SJSA1 (cell line): ENCODE results near the gene SURF4. TPM values are rescaled to one million over a fixed set of nuclear protein-coding genes. Genes with fewer than 3 reads are reported as not detected.

Source experiments
- DNase-seq, 2 experiments: peaks; one replicate each; pipeline ENCODE4 v3.0.0-alpha.2; 2015 to 2020; ENCODE audit warnings: low spot score in 2 of 2, low read depth in 1 of 2
- H3K27ac ChIP-seq: fragments of 250-450 bp; sonication (Bioruptor Pico); 2 replicates; pipeline ENCODE4 v1.5.1; 2020; ENCODE audit warnings: mild to moderate bottlenecking, moderate library complexity
- H3K27me3 ChIP-seq: fragments of 250-450 bp; sonication (Bioruptor Pico); replicated peaks from 2 replicates; pipeline ENCODE4 v1.5.1; 2020; ENCODE audit warnings: mild to moderate bottlenecking, moderate library complexity
- H3K36me3 ChIP-seq: fragments of 250-450 bp; sonication (Bioruptor Pico); 2 replicates; pipeline ENCODE4 v1.5.1; 2020; ENCODE audit warnings: mild to moderate bottlenecking
- H3K4me1 ChIP-seq: fragments of 250-450 bp; sonication (Bioruptor Pico); replicated peaks from 2 replicates; pipeline ENCODE4 v1.6.1; 2021; ENCODE audit warnings: mild to moderate bottlenecking
- H3K4me3 ChIP-seq: fragments of 250-450 bp; sonication (Bioruptor Pico); 2 replicates; pipeline ENCODE4 v1.5.1; 2020; ENCODE audit warnings: mild to moderate bottlenecking
- H3K9me3 ChIP-seq: fragments of 250-450 bp; sonication (Bioruptor Pico); replicated peaks from 2 replicates; pipeline ENCODE4 v1.5.1; 2020; ENCODE audit warnings: mild to moderate bottlenecking
- total RNA-seq: library from RNA; depleted of rRNA; stranded (reverse); fragments of >200 nt; shearing (Covaris generic); gene quantifications from 2 replicates; pipeline ENCODE4 v1.2.3, GENCODE V29; 2014

The SURF4 gene
- total RNA-seq, 1 experiment from 2014 or later: 393 TPM

- H3K4me1 ChIP-seq: peaks cover 8% of the 10 kb centered on the region
- 0 out of 2 replicates have a peak, but pooled peaks cover 3% of the 10 kb centered on the region for H3K9me3 ChIP-seq
- no peak for DNase-seq
- H3K4me3 ChIP-seq: peak overlapping the region; percentile 99
- no peaks in the 10 kb centered on the region for H3K27me3 ChIP-seq
- H3K36me3 ChIP-seq: peaks cover 50% of the 10 kb centered on the region
- peak overlapping the region; percentile 94 for H3K27ac ChIP-seq
Observed at GRCh38 chr9:133375116-133375723, 640 bp downstream of the SURF4 start.

DNA sequence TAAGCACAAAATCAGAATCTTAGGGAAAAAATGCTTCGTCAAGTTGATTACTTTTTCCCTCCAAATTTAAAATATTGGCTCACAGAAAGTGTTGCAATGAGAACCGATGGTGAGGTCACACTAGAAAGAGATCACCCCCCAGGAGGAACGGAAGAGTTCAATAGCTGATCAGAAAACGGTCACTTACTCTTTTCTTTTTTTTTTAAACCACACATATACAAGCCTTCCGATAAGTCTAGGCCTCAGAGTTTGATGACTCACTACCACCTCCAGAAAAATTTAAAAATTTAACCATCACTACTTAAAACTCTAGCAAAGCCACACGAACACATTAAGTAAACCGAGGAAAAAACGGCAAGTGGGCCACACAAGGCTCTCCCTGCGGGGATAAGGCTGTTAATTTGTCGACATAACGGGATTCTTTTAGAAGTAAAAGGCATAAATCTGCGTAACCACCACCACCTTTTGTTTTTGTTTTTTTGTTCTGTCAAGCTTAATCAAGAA is 1.2 kb downstream of the SURF4 start:
- peaks cover 55% of the 10 kb centered on the region for H3K36me3 ChIP-seq
- peak overlapping the region; percentile 99 for H3K4me3 ChIP-seq
- H3K27ac ChIP-seq: peak overlapping the region; percentile 94
- 0 out of 2 replicates have a peak, but pooled peaks cover 3% of the 10 kb centered on the region for H3K9me3 ChIP-seq
- H3K4me1 ChIP-seq: peaks cover 8% of the 10 kb centered on the region
- peak in 1 of 2 experiments; percentile 50 for DNase-seq
- H3K27me3 ChIP-seq: no peaks in the 10 kb centered on the region

- H3K27ac ChIP-seq: no peak overlapping the region
- no peaks in the 10 kb centered on the region for H3K27me3 ChIP-seq
- H3K4me1 ChIP-seq: peaks cover 8% of the 10 kb centered on the region
- H3K4me3 ChIP-seq: no peak overlapping the region
- 0 out of 2 replicates have a peak, but pooled peaks cover 3% of the 10 kb centered on the region for H3K9me3 ChIP-seq
- H3K36me3 ChIP-seq: peaks cover 80% of the 10 kb centered on the region
- no peak for DNase-seq
Observed at GRCh38 chr9:133372144-133372543, 3.7 kb downstream of the SURF4 start.

DNA sequence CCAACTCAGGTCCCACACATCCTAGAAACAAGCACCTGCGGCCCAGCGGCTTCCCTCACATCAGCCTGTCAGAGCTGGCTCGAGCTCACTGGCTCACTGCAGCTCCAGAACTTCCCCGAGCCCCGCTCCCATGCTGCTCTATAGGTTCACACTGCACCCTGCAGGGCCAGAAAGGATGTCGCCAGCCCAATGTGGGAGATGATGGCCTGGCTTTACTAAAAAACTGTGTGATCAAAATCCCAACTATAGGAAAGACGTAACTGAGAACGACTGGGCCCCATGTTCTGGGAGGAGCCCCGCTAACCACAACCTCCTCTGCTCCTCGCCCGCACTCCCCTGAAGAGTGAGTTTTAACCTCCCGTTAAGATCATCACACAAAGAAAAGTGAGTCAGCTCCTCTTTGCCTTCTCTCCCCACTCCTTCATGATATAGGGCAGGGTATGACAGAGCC is 4.6 kb downstream of the SURF4 start:
- no peak overlapping the region for H3K27ac ChIP-seq
- H3K4me1 ChIP-seq: peaks cover 4% of the 10 kb centered on the region; the same call in 1 of the 2 replicates
- H3K4me3 ChIP-seq: no peak overlapping the region
- no peak for DNase-seq
- H3K9me3 ChIP-seq: 0 out of 2 replicates have a peak, but pooled peaks cover 3% of the 10 kb centered on the region
- peaks cover 89% of the 10 kb centered on the region for H3K36me3 ChIP-seq
- H3K27me3 ChIP-seq: no peaks in the 10 kb centered on the region

- Histone ChIP-seq H3K9me3 (0 out of 2 replicates have a peak, but pooled peaks cover 2% of the 10 kb centered on the region), H3K27ac (no peak overlapping the region), H3K27me3 (no peaks in the 10 kb centered on the region), H3K4me1 (peaks cover 4% of the 10 kb centered on the region; the same call in 1 of the 2 replicates), H3K4me3 (no peak overlapping the region), H3K36me3 (peaks cover 93% of the 10 kb centered on the region)
- no peak for DNase-seq
Observed at GRCh38 chr9:133370685-133371084, 5.2 kb downstream of the SURF4 start.

GRCh38 chr9:133369933-133370332 is 5.9 kb downstream of the SURF4 start:
- H3K27ac ChIP-seq: no peak overlapping the region
- peaks cover 4% of the 10 kb centered on the region; the same call in 1 of the 2 replicates for H3K4me1 ChIP-seq
- no peak for DNase-seq
- H3K9me3 ChIP-seq: no peaks in the 10 kb centered on the region
- no peaks in the 10 kb centered on the region for H3K27me3 ChIP-seq
- peaks cover 93% of the 10 kb centered on the region for H3K36me3 ChIP-seq
- no peak overlapping the region for H3K4me3 ChIP-seq

DNA sequence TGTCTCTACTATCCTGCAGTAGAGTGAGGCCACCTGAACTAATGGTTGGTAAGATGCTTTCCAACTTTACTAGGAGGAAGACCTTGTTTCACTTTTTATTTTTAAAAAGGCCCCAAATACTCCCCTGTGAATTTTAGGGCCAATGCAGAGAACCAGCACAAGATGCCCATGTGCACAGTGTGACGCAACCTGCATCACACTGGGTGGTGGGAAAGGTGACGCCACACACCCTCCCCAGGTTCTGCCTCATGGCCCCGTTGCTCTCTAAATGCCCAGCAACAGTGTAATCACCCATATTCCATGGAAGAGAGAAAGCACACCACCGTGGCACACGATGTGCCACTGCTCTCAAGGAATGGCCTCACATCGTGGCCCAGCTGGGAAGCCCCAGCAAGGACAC is 6.4 kb downstream of the SURF4 start:
- Histone ChIP-seq H3K9me3 (no peaks in the 10 kb centered on the region), H3K27me3 (no peaks in the 10 kb centered on the region), H3K4me3 (no peak overlapping the region), H3K27ac (no peak overlapping the region), H3K4me1 (peaks cover 4% of the 10 kb centered on the region; the same call in 1 of the 2 replicates), H3K36me3 (peaks cover 94% of the 10 kb centered on the region)
- no peak for DNase-seq

DNA sequence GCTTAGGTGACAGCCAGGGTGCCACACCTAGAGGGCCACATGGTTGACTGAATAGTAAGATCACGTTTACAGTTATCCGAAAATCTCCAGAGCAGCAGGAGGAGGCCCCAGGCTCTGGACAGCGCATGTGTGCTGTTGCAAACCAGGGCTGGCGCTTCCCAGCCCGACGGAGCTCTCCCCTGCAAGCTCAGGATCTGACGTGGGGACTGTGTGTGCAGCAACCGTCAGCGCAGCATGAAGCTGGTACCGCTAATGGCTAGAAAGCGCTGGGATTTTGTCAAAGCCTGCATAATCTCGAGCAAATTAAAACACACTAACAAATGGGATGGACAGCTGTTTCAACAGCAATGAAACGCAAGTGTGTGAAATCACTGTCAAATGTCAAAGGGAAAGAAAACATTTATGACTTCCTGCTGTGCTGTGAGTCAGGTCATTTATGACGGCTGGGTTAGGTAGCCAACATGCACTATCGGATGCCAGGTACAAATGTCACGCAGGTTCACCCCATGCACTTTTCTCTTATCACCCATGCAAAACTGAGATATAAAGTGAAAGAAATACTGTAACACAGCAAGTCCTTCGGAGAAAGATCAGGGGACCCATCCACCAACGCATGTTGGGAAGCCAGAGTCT is 7.5 kb downstream of the SURF4 start:
- Histone ChIP-seq H3K36me3 (peaks cover 97% of the 10 kb centered on the region), H3K4me3 (no peak overlapping the region), H3K9me3 (no peaks in the 10 kb centered on the region), H3K4me1 (no peaks in the 10 kb centered on the region), H3K27me3 (no peaks in the 10 kb centered on the region), H3K27ac (no peak overlapping the region)
- DNase-seq: no peak

DNA sequence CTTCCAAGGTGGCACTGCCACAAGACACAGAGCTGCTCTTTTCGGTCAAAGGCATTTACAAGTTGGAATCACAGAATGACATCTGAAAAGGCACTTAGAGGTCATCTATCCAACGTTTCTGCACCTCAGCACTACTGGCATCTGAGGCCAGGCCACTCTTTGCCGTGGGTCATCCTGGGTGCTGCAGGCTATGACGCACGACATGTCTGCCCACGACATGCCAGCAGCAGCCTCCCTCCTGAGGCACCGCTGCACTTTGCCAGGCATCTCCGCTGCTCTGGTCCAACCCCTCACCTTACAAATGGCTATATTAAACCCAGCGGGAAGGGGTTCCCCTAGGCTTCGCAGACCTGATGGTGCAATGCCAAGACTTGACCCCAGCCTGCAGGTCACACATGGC is 8.1 kb downstream of the SURF4 start:
- H3K4me3 ChIP-seq: no peak overlapping the region
- no peaks in the 10 kb centered on the region for H3K9me3 ChIP-seq
- H3K27me3 ChIP-seq: no peaks in the 10 kb centered on the region
- no peak overlapping the region for H3K27ac ChIP-seq
- no peak for DNase-seq
- H3K36me3 ChIP-seq: peaks cover 97% of the 10 kb centered on the region
- no peaks in the 10 kb centered on the region for H3K4me1 ChIP-seq

GRCh38 chr9:133367221-133367620 is 8.6 kb downstream of the SURF4 start:
- Histone ChIP-seq H3K27me3 (no peaks in the 10 kb centered on the region), H3K36me3 (peaks cover 97% of the 10 kb centered on the region)

DNA sequence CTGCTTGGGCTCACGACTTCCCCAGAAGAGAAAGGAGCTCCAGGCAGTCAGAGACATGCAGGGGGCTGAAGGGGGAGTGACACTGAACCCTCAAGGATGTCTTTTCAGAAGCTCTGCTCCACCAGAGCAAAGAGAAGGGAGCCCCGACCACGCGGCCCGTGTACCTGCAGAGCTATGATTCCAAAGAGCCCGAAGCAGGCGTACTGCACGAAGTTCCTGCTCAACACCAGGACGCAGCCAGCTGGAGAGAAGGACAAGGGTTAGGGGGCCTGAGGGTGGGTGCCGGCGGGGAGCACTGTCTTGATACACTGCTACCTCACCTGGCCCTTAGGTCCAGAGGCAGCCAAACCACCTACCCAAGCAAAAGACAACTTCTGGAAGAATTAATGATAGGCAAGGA is 9.4 kb downstream of the SURF4 start:
- no peak overlapping the region for H3K4me3 ChIP-seq
- peaks cover 97% of the 10 kb centered on the region for H3K36me3 ChIP-seq
- DNase-seq: no peak
- no peaks in the 10 kb centered on the region for H3K4me1 ChIP-seq
- no peaks in the 10 kb centered on the region for H3K27me3 ChIP-seq
- no peak overlapping the region for H3K27ac ChIP-seq
- H3K9me3 ChIP-seq: no peaks in the 10 kb centered on the region

More at GRCh38 chr9:133367221-133367620, 8.6 kb downstream of the SURF4 start:
- no peak for DNase-seq
- no peaks in the 10 kb centered on the region for H3K4me1 ChIP-seq
- H3K4me3 ChIP-seq: no peak overlapping the region
- no peaks in the 10 kb centered on the region for H3K9me3 ChIP-seq
- no peak overlapping the region for H3K27ac ChIP-seq

GRCh38 chr9:133362359-133363044 is 13.4 kb downstream of the SURF4 start:
- no peak overlapping the region for H3K4me3 ChIP-seq
- H3K36me3 ChIP-seq: peaks cover 92% of the 10 kb centered on the region
- DNase-seq: no peak
- no peaks in the 10 kb centered on the region for H3K4me1 ChIP-seq
- no peaks in the 10 kb centered on the region for H3K27me3 ChIP-seq
- no peak overlapping the region for H3K27ac ChIP-seq
- no peaks in the 10 kb centered on the region for H3K9me3 ChIP-seq

DNA sequence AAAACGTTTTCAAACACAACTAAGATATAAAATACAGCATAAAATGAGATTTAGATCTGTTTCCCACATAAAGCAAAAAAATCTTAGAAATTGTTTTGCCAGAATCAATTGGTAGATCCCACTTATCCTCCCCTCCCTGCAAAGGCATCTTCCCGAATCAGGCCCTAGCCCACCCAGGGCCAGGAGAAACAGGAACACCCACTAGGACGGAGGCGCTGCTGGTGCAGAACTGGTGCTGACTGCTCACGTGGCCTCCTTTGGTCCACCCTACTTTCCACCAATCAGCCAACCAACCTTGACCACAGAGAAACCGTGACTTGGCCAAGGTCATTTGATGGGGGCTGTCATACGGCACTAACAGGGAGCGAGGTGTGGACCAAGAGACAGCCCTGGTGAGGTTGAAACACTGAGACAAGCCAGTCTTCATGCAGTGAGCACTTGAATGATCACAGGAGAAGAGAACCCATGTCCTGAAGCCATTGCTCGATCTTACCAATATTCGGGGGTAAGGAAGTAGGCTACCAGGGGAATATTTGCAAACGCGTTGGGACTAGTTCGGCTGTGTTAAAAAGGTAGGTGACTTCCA is 14.3 kb downstream of the SURF4 start:
- Histone ChIP-seq H3K4me3 (no peak overlapping the region), H3K4me1 (peaks cover 6% of the 10 kb centered on the region), H3K36me3 (peaks cover 87% of the 10 kb centered on the region), H3K27ac (no peak overlapping the region), H3K27me3 (no peaks in the 10 kb centered on the region), H3K9me3 (no peaks in the 10 kb centered on the region)
- DNase-seq: no peak
